GM23338 (cell line): Measurements from ENCODE around the gene TAGAP. TPM values are rescaled to one million over a fixed set of nuclear protein-coding genes. Genes with fewer than 3 reads are reported as not detected.

Experiments
- ATAC-seq: fragments of 200-7000 bp; cut with Tn5 transposase; 3 replicates; pipeline ENCODE4 v1.9.1; 2020
- DNase-seq: peaks from one replicate; pipeline ENCODE4 v3.0.0-alpha.2; 2015; ENCODE audit warnings: low spot score
- H2AFZ ChIP-seq: fragments of 200-600 bp; sonication (generic); 2 replicates; pipeline ENCODE4 v1.8.0; 2016; ENCODE audit warnings: antibody characterized with exemption, mild to moderate bottlenecking, moderate library complexity
- H3F3A ChIP-seq: fragments of 200-600 bp; sonication (generic); replicated peaks from 2 replicates; pipeline ENCODE4 v1.8.0; 2017; ENCODE audit warnings: antibody characterized with exemption, mixed run types, low read depth
- H3K27ac ChIP-seq: fragments of 200-600 bp; sonication (generic); 2 replicates; pipeline ENCODE4 v1.6.1; 2016; ENCODE audit warnings: low read depth
- H3K27me3 ChIP-seq: fragments of 200-600 bp; sonication (generic); 2 replicates; pipeline ENCODE4 v1.8.0; 2016; ENCODE audit warnings: mild to moderate bottlenecking, mixed run types, moderate library complexity; ENCODE audit not compliant: insufficient read depth
- H3K36me3 ChIP-seq: fragments of 200-600 bp; sonication (generic); 2 replicates; pipeline ENCODE4 v1.8.0; 2016; ENCODE audit warnings: mild to moderate bottlenecking; ENCODE audit not compliant: insufficient read depth
- H3K4me1 ChIP-seq: fragments of 200-600 bp; sonication (generic); 2 replicates; pipeline ENCODE4 v1.8.0; 2016; ENCODE audit warnings: mild to moderate bottlenecking, moderate library complexity; ENCODE audit not compliant: insufficient read depth
- H3K4me2 ChIP-seq: fragments of 200-600 bp; sonication (generic); 2 replicates; pipeline ENCODE4 v1.7.1; 2017; ENCODE audit warnings: mixed run types
- H3K4me3 ChIP-seq: fragments of 200-600 bp; sonication (generic); 2 replicates; pipeline ENCODE4 v1.6.1; 2016; ENCODE audit warnings: mixed run types
- H3K79me2 ChIP-seq: fragments of 200-600 bp; sonication (generic); replicated peaks from 2 replicates; pipeline ENCODE4 v1.8.0; 2017; ENCODE audit warnings: mild to moderate bottlenecking; ENCODE audit not compliant: insufficient read depth
- H3K9me2 ChIP-seq: fragments of 200-600 bp; sonication (generic); 2 replicates; pipeline ENCODE4 v1.8.0; 2017; ENCODE audit not compliant: insufficient read depth
- H4K20me1 ChIP-seq: fragments of 200-600 bp; sonication (generic); replicated peaks from 2 replicates; pipeline ENCODE4 v1.8.0; 2017; ENCODE audit warnings: mild to moderate bottlenecking; ENCODE audit not compliant: insufficient read depth
- H3K27ac Mint-ChIP-seq: 2 replicates; pipeline ENCODE4 v1.8.0; 2020; ENCODE audit warnings: inconsistent platforms, mild to moderate bottlenecking, moderate library complexity, mixed read lengths
- H3K27me3 Mint-ChIP-seq: 3 replicates; pipeline ENCODE4 v1.8.0; 2022; ENCODE audit warnings: low read depth, mild to moderate bottlenecking, moderate library complexity, mixed read lengths, inconsistent platforms; ENCODE audit not compliant: insufficient read depth, poor library complexity
- H3K36me3 Mint-ChIP-seq: 3 replicates; pipeline ENCODE4 v1.8.0; 2021; ENCODE audit warnings: low read depth, mild to moderate bottlenecking, inconsistent platforms, moderate library complexity, mixed read lengths
- H3K4me1 Mint-ChIP-seq: 3 replicates; pipeline ENCODE4 v1.8.0; 2020; ENCODE audit warnings: mild to moderate bottlenecking, inconsistent platforms, mixed read lengths
- H3K4me3 Mint-ChIP-seq: 3 replicates; pipeline ENCODE4 v1.8.0; 2021; ENCODE audit warnings: moderate library complexity, mild to moderate bottlenecking, inconsistent platforms, mixed read lengths
- H3K9me3 Mint-ChIP-seq: 3 replicates; pipeline ENCODE4 v1.8.0; 2020; ENCODE audit warnings: moderate library complexity, mild to moderate bottlenecking, inconsistent platforms, mixed read lengths
- CREB1 ChIP-seq: fragments of 250-450 bp; sonication (Bioruptor Pico); IDR thresholded peaks from 2 replicates; pipeline ENCODE4 v1.5.0; 2020; ENCODE audit warnings: low read depth, mild to moderate bottlenecking, moderate library complexity
- CTCF ChIP-seq, 2 experiments: fragments of 200-600 bp in 1 of 2; sonication (generic) in 1 of 2; conservative IDR thresholded peaks; 2 replicates each; pipeline versions ENCODE4 v1.5.1 to v1.6.1; 2016 to 2017; ENCODE audit warnings: antibody characterized with exemption in 2 of 2, low read depth in 2 of 2, mild to moderate bottlenecking in 2 of 2, moderate library complexity in 1 of 2
- ETS1 ChIP-seq: IDR thresholded peaks from 2 replicates; pipeline ENCODE4 v1.6.1; 2016; ENCODE audit warnings: antibody characterized with exemption
- EZH2 ChIP-seq: fragments of 200-600 bp; sonication (generic); IDR thresholded peaks from one replicate; pipeline ENCODE4 v1.8.0; 2017; ENCODE audit warnings: antibody characterized with exemption, mild to moderate bottlenecking, low read depth; ENCODE audit not compliant: unreplicated experiment
- EZH2phosphoT487 ChIP-seq: fragments of 200-600 bp; sonication (generic); IDR thresholded peaks from one replicate; pipeline ENCODE4 v1.8.1; 2018; ENCODE audit warnings: antibody characterized with exemption; ENCODE audit not compliant: unreplicated experiment
- JUNB ChIP-seq: IDR thresholded peaks from one replicate; pipeline ENCODE4 v1.6.1; 2016; ENCODE audit warnings: antibody characterized with exemption; ENCODE audit not compliant: unreplicated experiment
- NANOG ChIP-seq: IDR thresholded peaks from 2 replicates; pipeline ENCODE4 v1.6.1; 2016; ENCODE audit warnings: antibody characterized with exemption, borderline replicate concordance
- POLR2AphosphoS5 ChIP-seq: IDR thresholded peaks from 2 replicates; pipeline ENCODE4 v1.6.1; 2016; ENCODE audit warnings: antibody characterized with exemption, low read depth
- REST ChIP-seq: IDR thresholded peaks from one replicate; pipeline ENCODE4 v1.6.1; 2018; ENCODE audit warnings: antibody characterized with exemption; ENCODE audit not compliant: unreplicated experiment
- STAT1 ChIP-seq: IDR thresholded peaks from one replicate; pipeline ENCODE4 v1.6.1; 2016; ENCODE audit warnings: antibody characterized with exemption; ENCODE audit not compliant: unreplicated experiment
- ZNF114 ChIP-seq: fragments of 250-450 bp; sonication (Bioruptor Pico); IDR thresholded peaks from 2 replicates; pipeline ENCODE4 v1.5.0; 2020; ENCODE audit warnings: mild to moderate bottlenecking, moderate library complexity
- ZNF331 ChIP-seq: fragments of 250-450 bp; sonication (Bioruptor Pico); IDR thresholded peaks from 2 replicates; pipeline ENCODE4 v1.5.0; 2020; ENCODE audit warnings: low read depth, mild to moderate bottlenecking, moderate library complexity
- ZNF462 ChIP-seq: fragments of 250-450 bp; sonication (Bioruptor Pico); IDR thresholded peaks from 2 replicates; pipeline ENCODE4 v1.5.0; 2020; ENCODE audit warnings: mild to moderate bottlenecking, moderate library complexity
- polyA plus RNA-seq: library from polyadenylated mRNA; unstranded; fragments of >200 nt; fragmentation: Nextera tagmentation; extraction: Ambion mirVana; gene quantifications from 2 replicates; pipeline ENCODE4 v1.2.1, GENCODE V29; 2016
- total RNA-seq: library from RNA; depleted of rRNA; stranded (reverse); fragments of >200 nt; shearing (Covaris generic); gene quantifications from 2 replicates; pipeline ENCODE4 v1.2.3, GENCODE V29; 2014

The TAGAP gene
- total and polyA plus RNA-seq, 2 experiments from 2014 or later = not detected

GRCh38 chr6:159062976-159063375 is 18.2 kb upstream of the TAGAP start:
- H3F3A ChIP-seq = no peaks in the 10 kb centered on the region
- no peaks in the 10 kb centered on the region for H3K79me2 ChIP-seq
- Mint-ChIP-seq H3K36me3 (no peaks in the 10 kb centered on the region), H3K27ac (no peak overlapping the region), H3K4me1 (no peaks in the 10 kb centered on the region; the same call in 2 of the 3 replicates), H3K4me3 (no peak overlapping the region), H3K27me3 (peaks cover 2% of the 10 kb centered on the region), H3K9me3 (no peaks in the 10 kb centered on the region)
- H3K4me2 ChIP-seq = no peak overlapping the region
- no peak overlapping the region for H3K4me3 ChIP-seq
- no peak for ATAC-seq
- no peak overlapping the region for H2AFZ ChIP-seq
- no peak overlapping the region for H3K27ac ChIP-seq
- TF ChIP-seq JUNB (no peak), ZNF462 (CRISPR knock-in tag) (no peak), CTCF (conservative IDR thresholded peaks at IDR 0.05; ENCODE audit: low read depth in 2 of 2) (no peak), EZH2 (no peak), CREB1 (no peak), STAT1 (no peak), ZNF331 (CRISPR knock-in tag) (no peak), ZNF114 (no peak), ETS1 (no peak), NANOG (no peak), POLR2AphosphoS5 (no peak), REST (no peak), EZH2phosphoT487 (no peak)
- peaks cover 2% of the 10 kb centered on the region; the same call in 1 of the 2 replicates for H3K27me3 ChIP-seq
- no peaks in the 10 kb centered on the region for H3K4me1 ChIP-seq
- H4K20me1 ChIP-seq = no peaks in the 10 kb centered on the region
- peaks cover 5% of the 10 kb centered on the region; the same call in 1 of the 2 replicates for H3K9me2 ChIP-seq
- H3K36me3 ChIP-seq = no peaks in the 10 kb centered on the region
- no peak for DNase-seq
